ENCODE data around the gene SLC4A4.

The SLC4A4 gene

DNA sequence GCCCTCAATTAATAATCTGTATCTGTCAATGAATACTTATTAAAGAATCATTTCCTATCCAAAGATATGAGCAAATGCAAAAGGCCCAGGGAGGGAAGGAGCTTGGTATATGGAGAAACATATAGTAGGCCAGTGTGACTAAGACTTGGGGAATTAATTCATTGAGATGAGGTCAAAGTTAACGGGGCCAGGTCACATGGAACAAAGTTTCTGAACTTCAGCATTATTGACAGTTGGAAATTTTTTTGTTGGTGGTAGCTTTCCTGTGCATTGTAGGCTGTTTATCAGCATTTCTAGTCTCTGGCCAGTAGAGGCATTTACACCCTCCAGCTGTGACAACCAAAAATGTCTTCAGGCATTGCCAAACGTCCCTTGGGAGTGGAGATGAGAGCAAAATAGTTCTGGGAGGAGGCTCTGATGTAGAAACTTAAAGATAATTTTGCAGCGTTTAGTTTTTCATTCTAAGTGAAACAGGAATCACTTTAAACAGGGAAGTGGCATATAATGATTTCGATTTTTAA is 202.0 kb downstream of the SLC4A4 start:
- no peak overlapping the region for H3K4me3 ChIP-seq (replicated peaks; ENCODE audit: low read depth, low read length)
- DNase-seq (ENCODE audit: extremely low read depth, insufficient read length) = no peak
- H3K27me3 ChIP-seq (replicated peaks; ENCODE audit: control insufficient read depth, insufficient read depth, low read length) = no peaks in the 10 kb centered on the region
- TF ChIP-seq, protein P1, sequence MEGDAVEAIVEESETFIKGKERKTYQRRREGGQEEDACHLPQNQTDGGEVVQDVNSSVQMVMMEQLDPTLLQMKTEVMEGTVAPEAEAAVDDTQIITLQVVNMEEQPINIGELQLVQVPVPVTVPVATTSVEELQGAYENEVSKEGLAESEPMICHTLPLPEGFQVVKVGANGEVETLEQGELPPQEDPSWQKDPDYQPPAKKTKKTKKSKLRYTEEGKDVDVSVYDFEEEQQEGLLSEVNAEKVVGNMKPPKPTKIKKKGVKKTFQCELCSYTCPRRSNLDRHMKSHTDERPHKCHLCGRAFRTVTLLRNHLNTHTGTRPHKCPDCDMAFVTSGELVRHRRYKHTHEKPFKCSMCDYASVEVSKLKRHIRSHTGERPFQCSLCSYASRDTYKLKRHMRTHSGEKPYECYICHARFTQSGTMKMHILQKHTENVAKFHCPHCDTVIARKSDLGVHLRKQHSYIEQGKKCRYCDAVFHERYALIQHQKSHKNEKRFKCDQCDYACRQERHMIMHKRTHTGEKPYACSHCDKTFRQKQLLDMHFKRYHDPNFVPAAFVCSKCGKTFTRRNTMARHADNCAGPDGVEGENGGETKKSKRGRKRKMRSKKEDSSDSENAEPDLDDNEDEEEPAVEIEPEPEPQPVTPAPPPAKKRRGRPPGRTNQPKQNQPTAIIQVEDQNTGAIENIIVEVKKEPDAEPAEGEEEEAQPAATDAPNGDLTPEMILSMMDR (IDR thresholded peaks at IDR 0.05; ENCODE audit: insufficient read depth, low read length, poor library complexity, severe bottlenecking) = peak; percentile 21
- no peaks in the 10 kb centered on the region for H3K36me3 ChIP-seq (ENCODE audit: control insufficient read depth, insufficient read depth, low read length)

DNA sequence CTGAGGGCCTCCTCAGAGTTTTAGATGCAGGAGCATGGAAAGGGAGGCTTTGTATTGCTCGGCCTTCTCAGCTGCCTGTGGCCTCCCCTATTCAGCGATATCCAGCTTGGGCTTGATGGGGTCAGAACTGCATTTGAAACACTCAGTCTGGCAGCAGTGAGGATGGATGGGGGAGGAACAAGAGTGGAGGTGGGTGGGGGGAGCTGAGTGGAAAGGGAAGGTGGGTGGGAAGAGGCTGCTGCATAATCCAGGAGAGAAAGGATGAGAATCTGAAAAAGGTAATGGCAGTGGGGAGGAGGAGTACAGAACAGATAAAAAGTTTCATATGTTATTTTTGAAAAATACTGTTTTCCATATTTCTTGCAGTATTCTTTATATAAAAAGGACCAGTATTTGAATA is 202.7 kb downstream of the SLC4A4 start:
- Histone ChIP-seq H3K27me3 (replicated peaks; ENCODE audit: control insufficient read depth, insufficient read depth, low read length) (no peaks in the 10 kb centered on the region), H3K36me3 (ENCODE audit: control insufficient read depth, insufficient read depth, low read length) (no peaks in the 10 kb centered on the region), H3K4me3 (replicated peaks; ENCODE audit: low read depth, low read length) (no peak overlapping the region)
- TF ChIP-seq, protein P1 (IDR thresholded peaks at IDR 0.05; ENCODE audit: insufficient read depth, low read length, poor library complexity, severe bottlenecking) = no peak
- no peak for DNase-seq (ENCODE audit: extremely low read depth, insufficient read length)

DNA sequence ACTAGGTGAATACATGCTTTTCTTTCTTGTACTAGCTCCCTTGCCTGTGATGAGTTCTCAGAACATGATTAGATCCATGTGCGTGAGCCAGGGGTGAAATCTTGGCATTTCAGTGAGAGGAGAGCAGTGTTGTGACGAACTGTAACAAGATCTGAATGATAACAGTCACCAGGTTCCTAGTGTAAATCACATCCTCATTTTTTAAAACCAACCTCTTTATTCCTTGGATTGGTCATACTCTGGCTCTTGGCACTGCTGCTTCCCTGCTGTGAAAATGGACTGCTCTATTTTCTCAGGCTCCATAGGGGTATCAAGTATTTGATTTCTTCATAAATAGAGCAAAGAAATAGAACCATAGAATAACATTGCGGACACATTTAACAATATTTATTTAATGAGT is 206.3 kb downstream of the SLC4A4 start:
- Histone ChIP-seq H3K4me3 (replicated peaks; ENCODE audit: low read depth, low read length) (no peak overlapping the region), H3K27me3 (replicated peaks; ENCODE audit: control insufficient read depth, insufficient read depth, low read length) (no peaks in the 10 kb centered on the region; the same call in 1 of the 2 replicates), H3K36me3 (ENCODE audit: control insufficient read depth, insufficient read depth, low read length) (no peaks in the 10 kb centered on the region)
- DNase-seq (ENCODE audit: extremely low read depth, insufficient read length) = no peak
- TF ChIP-seq, protein P1 (IDR thresholded peaks at IDR 0.05; ENCODE audit: insufficient read depth, low read length, poor library complexity, severe bottlenecking) = no peak

DNA sequence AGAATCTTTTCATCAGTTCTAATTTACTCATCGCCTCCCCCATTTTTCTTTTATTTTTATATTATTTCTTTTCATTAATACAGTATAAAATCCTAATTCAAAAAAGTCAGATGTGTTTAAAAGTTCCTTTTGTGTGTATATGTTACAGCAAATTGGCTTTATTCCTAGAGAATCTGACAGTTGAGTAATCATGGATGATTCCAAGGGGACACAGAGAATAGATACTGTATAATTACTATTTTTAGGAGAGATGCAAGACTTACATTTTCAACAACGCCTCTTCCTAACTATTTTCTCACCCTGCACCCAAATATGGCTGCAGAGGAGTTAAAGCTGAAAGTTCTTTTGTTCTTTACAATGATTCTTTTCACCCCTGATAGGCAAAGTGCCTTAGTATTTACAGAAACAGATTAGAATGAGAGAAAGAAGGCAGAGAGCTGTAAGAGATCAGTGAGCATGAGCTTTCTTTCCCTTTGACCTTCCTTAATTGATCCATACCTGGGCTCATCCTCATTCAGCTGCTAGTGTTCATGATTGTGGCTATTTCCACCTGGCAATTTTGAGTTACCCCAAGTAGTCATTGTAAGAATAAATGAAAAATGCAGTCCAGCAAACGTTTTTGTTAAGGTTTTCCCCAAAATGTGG is 210.8 kb downstream of the SLC4A4 start:
- DNase-seq (ENCODE audit: extremely low read depth, insufficient read length) = no peak
- Histone ChIP-seq H3K27me3 (replicated peaks; ENCODE audit: control insufficient read depth, insufficient read depth, low read length) (no peaks in the 10 kb centered on the region; the same call in 1 of the 2 replicates), H3K4me3 (replicated peaks; ENCODE audit: low read depth, low read length) (no peak overlapping the region), H3K36me3 (ENCODE audit: control insufficient read depth, insufficient read depth, low read length) (no peaks in the 10 kb centered on the region)
- TF ChIP-seq, protein P1 (IDR thresholded peaks at IDR 0.05; ENCODE audit: insufficient read depth, low read length, poor library complexity, severe bottlenecking) = no peak

DNA sequence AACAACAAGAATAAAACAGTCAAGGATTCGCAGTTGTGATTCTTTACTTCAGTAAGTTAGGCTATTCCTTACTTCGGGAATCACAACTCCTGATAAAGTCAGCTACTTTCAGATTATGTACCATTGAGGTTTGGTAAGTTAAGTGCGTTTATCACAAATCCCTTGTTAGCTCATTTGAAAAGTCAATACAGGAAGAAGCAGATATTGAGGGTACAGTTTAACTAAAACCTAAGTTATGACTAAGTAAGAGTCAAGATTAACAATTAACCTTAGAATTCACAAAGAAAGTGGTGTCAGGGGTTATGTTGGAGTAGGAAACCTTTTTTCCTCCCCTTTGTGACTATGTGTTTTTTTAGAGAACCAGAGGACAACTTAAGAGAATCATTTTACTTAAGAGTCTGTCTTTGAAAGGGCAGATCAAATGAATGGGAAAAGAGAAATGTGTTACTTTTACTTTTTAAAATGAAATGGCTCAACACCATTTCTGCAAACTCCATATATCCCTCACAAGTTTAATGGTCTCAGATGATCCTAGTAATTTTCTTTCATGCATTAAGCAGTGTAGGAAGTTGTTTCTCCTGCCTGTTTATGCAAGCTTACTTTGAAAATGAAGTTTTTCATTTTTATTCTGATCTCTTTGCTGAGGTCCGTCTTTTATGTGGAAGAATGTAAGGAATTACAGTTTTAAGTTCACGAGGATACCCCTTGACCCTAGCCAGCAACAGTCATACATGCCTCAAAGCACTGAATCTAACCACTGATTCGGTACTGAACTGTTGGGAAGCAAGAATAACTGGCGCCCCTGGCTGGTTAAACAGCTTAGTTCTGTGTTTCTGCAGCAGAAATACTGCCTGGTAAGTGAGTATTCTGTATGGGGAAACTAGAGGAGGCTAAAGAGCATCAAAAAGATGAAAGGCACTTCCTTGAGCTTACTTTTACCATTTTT is 211.7 kb downstream of the SLC4A4 start:
- TF ChIP-seq, protein P1 (IDR thresholded peaks at IDR 0.05; ENCODE audit: insufficient read depth, low read length, poor library complexity, severe bottlenecking) = no peak
- no peaks in the 10 kb centered on the region; the same call in 1 of the 2 replicates for H3K27me3 ChIP-seq (replicated peaks; ENCODE audit: control insufficient read depth, insufficient read depth, low read length)
- no peak overlapping the region for H3K4me3 ChIP-seq (replicated peaks; ENCODE audit: low read depth, low read length)
- DNase-seq (ENCODE audit: extremely low read depth, insufficient read length) = no peak
- no peaks in the 10 kb centered on the region for H3K36me3 ChIP-seq (ENCODE audit: control insufficient read depth, insufficient read depth, low read length)
